HG02623 (cell line): ENCODE results near the gene IL15.
A peak's percentile ranks its signal among the peaks of the same experiment; 100 is the strongest.
"Not testable (repeated sequence)": the region's sequence is repeated elsewhere in the genome, so short reads cannot be mapped to it uniquely, and the experiment has no call there.

Source experiments
- ATAC-seq: cut with Tn5 transposase; IDR thresholded peaks from one replicate; pipeline ENCODE4 v1.9.1; 2021; ENCODE audit warnings: moderate library complexity; ENCODE audit not compliant: unreplicated experiment

The IL15 gene

DNA sequence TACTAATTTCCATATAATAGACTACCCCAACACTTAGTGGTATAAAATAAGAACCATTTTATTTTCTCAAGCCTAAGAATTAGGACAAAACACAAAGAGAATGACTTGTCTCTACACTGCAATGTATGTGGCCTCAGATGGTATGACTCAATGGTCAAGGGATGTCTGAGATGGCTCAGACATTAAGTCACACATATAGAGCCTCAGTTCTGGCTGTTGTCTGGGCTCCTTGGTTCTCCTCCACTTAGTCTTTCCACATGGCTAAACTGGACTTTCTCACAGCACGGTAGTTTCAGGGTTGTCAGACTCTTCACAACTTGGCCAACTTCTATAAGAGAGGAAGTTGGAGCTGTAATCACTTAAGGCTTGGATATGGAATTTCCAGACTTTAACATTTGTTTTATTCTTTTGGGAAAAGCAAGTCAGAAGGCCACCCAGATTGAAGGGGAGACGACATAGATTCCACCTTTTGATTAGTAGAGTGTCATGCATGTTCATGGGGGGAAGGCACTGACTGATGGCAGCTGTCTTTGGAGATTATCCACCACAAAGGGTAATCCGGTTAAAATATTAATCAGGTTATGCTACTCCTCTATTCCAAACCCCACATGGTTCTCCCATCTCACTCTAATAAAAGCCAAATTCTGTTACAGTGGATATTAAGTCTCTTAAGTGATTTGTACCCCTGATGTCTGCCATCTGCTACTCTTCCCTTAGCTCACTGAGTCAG, 9.4 kb downstream of the IL15 start:
- ATAC-seq: no peak

GRCh38 chr4:141646969-141647368, 10.6 kb downstream of the IL15 start:
- ATAC-seq: no peak

GRCh38 chr4:141647966-141648365, 11.6 kb downstream of the IL15 start:
- no peak for ATAC-seq

- no peak for ATAC-seq
Observed at GRCh38 chr4:141652161-141652778, 15.9 kb downstream of the IL15 start.

DNA sequence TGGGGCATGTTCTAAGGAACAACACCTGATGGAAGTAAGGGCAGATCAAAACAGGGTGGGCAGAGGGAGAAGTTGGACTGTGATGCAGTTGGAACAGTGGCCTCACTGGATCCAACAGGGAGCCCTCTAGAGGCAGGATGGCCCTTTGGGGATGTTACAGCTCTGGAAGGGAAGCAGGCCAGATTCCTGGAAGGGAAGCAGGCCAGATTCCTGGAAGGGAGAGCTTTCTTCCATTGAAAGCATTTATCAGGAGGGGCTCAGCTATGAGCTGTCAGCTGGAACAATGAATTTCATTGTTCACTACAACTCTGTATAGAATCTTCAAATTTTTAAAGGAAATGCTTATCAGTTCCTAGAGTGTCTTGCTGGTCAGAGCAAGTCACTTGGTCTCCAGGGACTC, 17.7 kb downstream of the IL15 start:
- no peak for ATAC-seq

- no peak for ATAC-seq
Observed at GRCh38 chr4:141656031-141656430, 19.6 kb downstream of the IL15 start.

DNA sequence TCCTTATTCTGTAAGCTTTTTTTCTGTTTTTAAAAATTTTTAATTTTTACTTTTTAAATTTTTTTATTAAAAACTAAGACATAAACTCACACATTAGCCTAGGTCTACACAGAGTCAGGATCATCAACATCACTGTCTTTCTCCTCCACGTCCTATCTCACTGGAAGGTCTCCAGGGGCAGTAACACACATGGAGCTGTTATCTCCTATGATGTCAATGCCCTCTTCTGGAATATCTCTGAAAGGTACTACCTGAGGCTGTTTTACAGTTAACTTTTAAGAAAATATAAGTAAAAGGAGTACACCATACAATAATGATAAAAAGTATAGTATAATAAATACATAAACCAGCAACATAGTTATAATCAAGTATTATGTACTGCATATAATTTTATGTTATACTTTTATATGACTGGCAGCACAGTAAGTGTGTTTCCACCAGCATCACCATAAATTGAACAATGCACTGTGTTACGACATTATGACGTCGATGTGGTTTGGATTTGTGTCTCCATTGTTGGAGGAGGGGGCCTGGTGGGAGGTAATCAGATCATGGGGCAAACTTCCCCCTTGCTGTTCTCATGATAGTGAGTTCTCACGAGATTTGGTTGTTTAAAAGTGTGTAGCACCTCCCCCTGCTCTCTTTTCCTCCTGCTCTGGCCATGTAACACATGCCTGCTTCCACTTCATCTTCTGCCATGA, 21.3 kb downstream of the IL15 start:
- ATAC-seq: no peak

GRCh38 chr4:141658309-141658708, 21.9 kb downstream of the IL15 start:
- no peak for ATAC-seq

- peak; percentile 35 for ATAC-seq
Observed at GRCh38 chr4:141659539-141659938, 23.2 kb downstream of the IL15 start.

DNA sequence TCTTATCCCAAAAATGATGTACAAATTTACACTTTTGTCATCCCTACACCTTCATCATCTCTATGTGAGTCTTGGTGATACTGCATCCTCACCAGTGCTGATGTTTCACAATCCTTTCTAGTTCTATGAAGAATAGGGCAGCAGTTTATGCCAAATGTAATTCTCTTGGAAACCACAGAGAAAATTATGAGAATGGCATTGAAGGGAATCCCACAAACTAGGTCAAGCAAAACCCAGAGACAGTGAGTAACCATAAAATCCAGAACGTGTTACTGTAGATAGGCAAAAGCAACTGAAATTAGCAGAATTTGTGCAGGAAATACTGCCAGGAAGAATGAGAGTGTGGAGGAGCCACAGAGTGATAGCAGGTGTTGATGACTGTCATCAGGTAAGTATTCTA, 24.5 kb downstream of the IL15 start:
- no peak for ATAC-seq

DNA sequence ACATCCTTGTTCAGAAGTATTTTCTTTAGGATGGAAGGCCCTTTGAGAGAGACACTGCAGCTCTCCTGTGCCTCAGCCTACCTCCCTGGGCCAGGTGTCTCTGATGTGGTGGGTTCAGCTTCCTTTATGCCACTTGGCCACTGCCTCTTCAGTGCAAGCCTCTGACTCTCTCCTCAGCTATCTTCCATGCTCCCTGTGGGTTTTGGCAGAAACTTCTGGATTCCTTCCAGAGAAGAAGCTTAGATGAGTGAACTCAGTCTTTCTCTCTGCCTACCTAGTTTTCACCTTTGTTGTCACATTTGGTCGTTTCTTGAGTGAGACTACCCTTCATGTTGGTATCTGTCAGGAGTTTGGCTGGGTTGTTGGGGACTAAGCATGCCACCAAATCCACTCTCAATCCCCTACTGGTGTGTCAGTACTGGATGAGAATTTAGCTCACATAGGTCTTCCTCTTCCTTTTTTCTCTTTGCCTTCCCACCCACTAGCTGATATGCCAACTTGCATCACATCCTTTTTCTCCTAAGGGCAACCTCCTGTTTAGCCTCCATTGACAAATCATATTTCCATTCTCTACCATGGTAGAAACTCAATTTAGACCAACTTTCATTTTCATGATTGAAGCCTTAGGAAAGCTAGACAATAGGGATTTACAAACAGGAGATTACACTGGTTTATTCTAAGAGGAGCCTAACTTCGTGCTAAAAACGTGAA, 32.0 kb downstream of the IL15 start:
- no peak for ATAC-seq

DNA sequence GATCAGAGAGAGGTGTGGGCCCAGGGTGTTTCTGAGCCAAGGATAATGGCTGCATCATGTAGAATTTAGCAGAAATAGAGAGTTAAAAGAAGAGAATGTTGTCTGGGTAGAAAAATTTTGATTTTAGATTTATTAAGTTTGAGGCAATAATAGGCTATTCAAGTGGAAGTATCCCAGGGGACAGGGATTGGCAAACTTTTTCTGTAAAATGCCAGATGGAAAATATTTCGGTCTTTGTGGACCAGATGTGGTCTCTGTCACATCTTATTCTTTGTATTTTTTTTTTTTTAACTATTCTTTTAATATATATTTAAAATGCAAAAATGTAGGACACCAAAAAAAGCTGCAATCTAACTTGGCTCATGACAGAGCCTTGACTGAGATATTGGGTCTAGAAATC, 33.1 kb downstream of the IL15 start:
- ATAC-seq: no peak

- ATAC-seq: no peak
Observed at GRCh38 chr4:141675384-141675783, 39.0 kb downstream of the IL15 start.

DNA sequence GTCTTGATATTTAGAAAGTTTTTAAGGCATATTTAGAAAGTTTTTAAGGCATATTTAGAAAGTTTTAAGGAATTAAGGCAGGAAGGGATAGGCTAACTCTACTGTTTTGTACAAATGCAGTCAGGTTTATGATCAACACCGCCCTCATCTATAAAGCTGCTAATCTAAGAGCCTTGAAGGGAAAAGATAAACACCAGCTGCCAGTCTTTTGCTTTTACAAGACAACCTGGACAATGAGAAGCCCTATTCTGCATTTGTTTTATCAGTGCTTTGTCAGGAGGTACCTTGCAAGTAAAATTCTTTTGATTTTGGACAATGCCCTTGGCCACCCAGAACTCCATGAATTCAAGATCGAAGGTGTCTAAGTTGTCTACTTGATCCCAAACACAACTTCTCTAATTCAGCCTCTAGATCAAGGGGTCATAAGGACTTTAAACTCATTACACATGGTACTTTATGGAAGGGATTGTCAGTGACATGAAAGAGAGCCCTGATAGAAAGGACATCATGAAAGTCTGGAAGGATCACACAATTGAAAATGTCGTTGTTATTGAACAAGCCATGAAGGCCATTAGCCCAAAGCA, 39.8 kb downstream of the IL15 start:
- ATAC-seq: no peak

DNA sequence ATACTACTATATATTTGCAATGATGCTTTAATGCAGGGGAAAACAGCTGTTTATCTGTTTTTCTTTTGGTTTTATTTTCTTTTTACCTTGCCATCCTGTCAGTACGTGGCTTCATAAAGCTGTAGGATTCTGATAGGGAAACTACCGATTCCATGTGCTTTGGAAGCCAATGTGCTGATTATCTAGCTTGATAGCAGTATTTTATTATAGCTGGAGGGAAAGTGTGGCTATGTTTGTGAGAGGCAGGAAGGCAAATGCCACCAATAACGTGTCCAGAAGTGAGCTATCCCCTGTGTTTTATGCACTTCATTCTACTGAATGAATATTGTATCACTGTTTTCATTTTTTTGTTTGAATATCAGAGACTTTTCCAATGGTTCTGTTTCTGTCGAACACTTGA, 43.7 kb downstream of the IL15 start:
- ATAC-seq: no peak

GRCh38 chr4:141684785-141685184, 48.4 kb downstream of the IL15 start:
- ATAC-seq: no peak

- no peak for ATAC-seq
Observed at GRCh38 chr4:141686146-141686775, 49.9 kb downstream of the IL15 start.

GRCh38 chr4:141686879-141687278, 50.5 kb downstream of the IL15 start:
- no peak for ATAC-seq

- not testable (repeated sequence) for ATAC-seq
Observed at GRCh38 chr4:141689726-141690296, 53.4 kb downstream of the IL15 start.

GRCh38 chr4:141691247-141691646, 54.9 kb downstream of the IL15 start:
- not testable (repeated sequence) for ATAC-seq
